GM13976 (cell line): ENCODE data around the gene RBBP6.
"Not testable (repeated sequence)": the region's sequence is repeated elsewhere in the genome, so short reads cannot be mapped to it uniquely, and the experiment has no call there.

Experiments used
- DNase-seq: peaks from one replicate; pipeline ENCODE4 v3.0.0; 2012; ENCODE audit warnings: low spot score
- CTCF ChIP-seq: IDR thresholded peaks from 2 replicates; pipeline ENCODE4 v1.5.1; 2012; ENCODE audit warnings: borderline replicate concordance, mild to moderate bottlenecking; ENCODE audit not compliant: insufficient read depth; ENCODE audit errors: extremely low read depth, missing control alignments, control extremely low read depth
- in situ Hi-C: fragments of 300-500 bp; cut with MboI; formaldehyde crosslinking; loops from one replicate; pipeline ENCODE4 v1.12.0; 2022; ENCODE audit warnings: low sequenced_read_pairs, mixed read lengths, inconsistent platforms; ENCODE audit not compliant: unreplicated experiment

The RBBP6 gene

GRCh38 chr16:24571096-24571495 lies 31.7 kb downstream of the RBBP6 start:
- no peak for DNase-seq
- TF ChIP-seq CTCF: no peak
- in situ Hi-C loops: no loop called here

GRCh38 chr16:24572069-24572468 lies 32.7 kb downstream of the RBBP6 start:
- no peak for DNase-seq
- in situ Hi-C loops: no loop called here
- TF ChIP-seq CTCF: no peak

DNA sequence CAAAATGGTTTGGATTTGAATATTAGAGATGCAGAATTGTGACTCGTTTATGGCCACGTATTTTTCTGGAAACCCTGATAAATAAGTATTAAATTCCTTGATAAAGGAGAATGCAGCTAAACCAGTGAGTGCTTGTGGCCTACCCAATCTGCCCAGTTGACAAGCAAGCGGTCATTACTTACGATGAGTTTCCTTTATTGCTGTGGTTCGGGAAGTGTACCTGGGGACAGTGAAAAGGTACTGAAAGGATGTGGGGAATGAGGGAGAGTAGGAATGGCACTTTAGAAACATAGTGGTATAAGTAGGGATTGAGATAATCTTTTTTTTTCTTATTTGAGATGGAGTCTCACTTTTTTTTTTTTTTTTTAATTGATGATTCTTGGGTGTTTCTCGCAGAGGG lies 33.8 kb downstream of the RBBP6 start:
- DNase-seq: no peak
- in situ Hi-C loops: no loop called here
- no peak for TF ChIP-seq CTCF

DNA sequence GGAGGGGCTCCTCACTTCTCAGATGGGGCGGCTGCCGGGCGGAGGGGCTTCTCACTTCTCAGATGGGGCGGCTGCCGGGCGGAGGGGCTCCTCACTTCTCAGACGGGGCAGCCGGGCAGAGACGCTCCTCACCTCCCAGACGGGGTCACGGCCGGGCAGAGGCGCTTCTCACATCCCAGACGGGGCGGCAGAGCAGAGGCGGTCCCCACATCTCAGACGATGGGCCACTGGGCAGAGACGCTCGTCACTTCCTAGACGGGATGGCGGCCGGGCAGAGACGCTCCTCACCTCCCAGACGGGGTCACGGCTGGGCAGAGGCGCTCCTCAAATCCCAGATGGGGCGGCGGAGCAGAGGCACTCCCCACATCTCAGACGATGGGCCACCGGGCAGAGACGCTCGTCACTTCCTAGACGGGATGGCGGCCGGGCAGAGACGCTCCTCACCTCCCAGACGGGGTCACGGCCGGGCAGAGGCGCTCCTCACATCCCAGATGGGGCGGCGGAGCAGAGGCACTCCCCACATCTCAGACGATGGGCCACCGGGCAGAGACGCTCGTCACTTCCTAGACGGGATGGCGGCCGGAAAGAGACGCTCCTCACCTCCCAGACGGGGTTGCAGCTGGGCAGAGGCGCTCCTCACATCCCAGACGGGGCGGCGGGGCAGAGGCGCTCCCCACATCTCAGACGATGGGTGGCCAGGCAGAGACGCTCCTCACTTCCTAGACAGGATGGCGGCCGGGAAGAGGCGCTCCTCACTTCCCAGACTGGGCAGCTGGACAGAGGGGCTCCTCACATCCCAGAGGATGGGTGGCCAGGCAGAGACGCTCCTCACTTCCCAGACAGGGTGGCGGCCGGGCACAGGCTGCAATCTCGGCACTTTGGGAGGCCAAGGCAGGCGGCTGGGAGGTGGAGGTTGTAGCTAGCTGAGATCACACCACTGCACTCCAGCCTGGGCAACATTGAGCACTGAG lies 35.4 kb downstream of the RBBP6 start:
- in situ Hi-C loops: not testable (repeated sequence)

GRCh38 chr16:24575791-24576190 lies 36.4 kb downstream of the RBBP6 start:
- in situ Hi-C loops, DNase-seq: not testable (repeated sequence)

More for the DNA sequence above, 35.4 kb downstream of the RBBP6 start:
- DNase-seq: not testable (repeated sequence)

DNA sequence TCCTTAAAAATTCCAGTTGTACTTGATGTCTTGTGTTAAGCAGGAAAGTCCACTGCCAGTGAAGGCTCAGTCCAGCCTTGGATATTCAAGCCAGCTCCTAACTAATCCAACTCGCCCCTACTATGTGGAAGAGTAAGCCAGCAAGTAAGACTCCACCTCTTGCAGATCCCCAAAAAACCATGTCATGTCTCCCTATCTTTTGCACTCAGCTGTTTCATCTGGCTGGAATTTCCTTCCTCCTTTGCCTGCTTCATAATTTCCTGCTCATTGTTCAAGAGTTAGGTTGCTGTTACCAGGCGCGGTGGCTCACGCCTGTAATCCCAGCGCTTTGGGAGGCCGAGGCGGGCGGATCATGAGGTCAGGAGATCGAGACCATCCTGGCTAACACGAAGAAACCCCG lies 37.8 kb downstream of the RBBP6 start:
- DNase-seq: no peak
- in situ Hi-C loops: no loop called here
- TF ChIP-seq CTCF: no peak

DNA sequence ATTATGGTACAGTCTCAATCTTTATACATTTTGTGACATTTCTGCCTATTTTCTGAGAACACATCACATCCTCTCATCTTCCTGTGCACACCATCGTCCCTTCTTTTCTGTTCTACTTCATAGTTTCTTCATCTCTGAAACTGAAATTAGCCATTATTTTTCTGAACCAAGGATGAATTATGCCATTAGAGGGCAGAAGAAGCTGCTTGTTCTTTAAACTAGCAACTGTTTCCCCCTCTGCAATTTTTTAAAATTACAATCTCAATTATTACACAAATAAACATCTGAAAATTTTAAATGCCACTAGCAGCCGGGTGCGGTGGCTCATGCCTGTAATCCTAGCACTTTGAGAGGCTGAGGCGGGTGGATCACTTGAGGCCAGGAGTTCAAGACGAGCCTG lies 41.3 kb downstream of the RBBP6 start:
- DNase-seq: peak; percentile 31
- in situ Hi-C loops: no loop called here
- TF ChIP-seq CTCF: no peak
